ENCODE results near the gene NRP1. TPM values are rescaled to one million over a fixed set of nuclear protein-coding genes. Genes with fewer than 3 reads are reported as not detected.

Gene NRP1
- total RNA-seq, 1 experiment from 2014 or later, result 1.1 TPM

- in situ Hi-C loops (cut with HindIII; ENCODE audit: low pct_unique_long_range_greater_than_20kb, low sequenced_read_pairs), result no loop called here
- DNase-seq (ENCODE audit: low read depth, low spot score), result no peak
Observed at GRCh38 chr10:33162248-33162575, 172.3 kb downstream of the NRP1 start.

- no peak for DNase-seq (ENCODE audit: low read depth, low spot score)
Observed at GRCh38 chr10:33161550-33162247, 172.8 kb downstream of the NRP1 start.

GRCh38 chr10:33160151-33160550, 174.3 kb downstream of the NRP1 start:
- in situ Hi-C loops (cut with HindIII; ENCODE audit: low pct_unique_long_range_greater_than_20kb, low sequenced_read_pairs), result no loop called here
- DNase-seq (ENCODE audit: low read depth, low spot score), result no peak

More at GRCh38 chr10:33161550-33162247, 172.8 kb downstream of the NRP1 start:
- in situ Hi-C loops (cut with HindIII; ENCODE audit: low pct_unique_long_range_greater_than_20kb, low sequenced_read_pairs), result no loop called here

GRCh38 chr10:33157103-33157502, 177.4 kb downstream of the NRP1 start:
- no peak for DNase-seq (ENCODE audit: low read depth, low spot score)
- in situ Hi-C loops (cut with HindIII; ENCODE audit: low pct_unique_long_range_greater_than_20kb, low sequenced_read_pairs), result no loop called here

- in situ Hi-C loops (cut with HindIII; ENCODE audit: low pct_unique_long_range_greater_than_20kb, low sequenced_read_pairs), result no loop called here
Observed at GRCh38 chr10:33155720-33156638, 178.5 kb downstream of the NRP1 start.

GRCh38 chr10:33154590-33154989, 179.9 kb downstream of the NRP1 start:
- in situ Hi-C loops (cut with HindIII; ENCODE audit: low pct_unique_long_range_greater_than_20kb, low sequenced_read_pairs), result no loop called here
- no peak for DNase-seq (ENCODE audit: low read depth, low spot score)

More at GRCh38 chr10:33155720-33156638, 178.5 kb downstream of the NRP1 start:
- peak; percentile 66 for DNase-seq (ENCODE audit: low read depth, low spot score)

GRCh38 chr10:33153968-33154327, 180.5 kb downstream of the NRP1 start:
- in situ Hi-C loops (cut with HindIII; ENCODE audit: low pct_unique_long_range_greater_than_20kb, low sequenced_read_pairs), result no loop called here
- DNase-seq (ENCODE audit: low read depth, low spot score), result no peak

GRCh38 chr10:33153251-33153967, 181.1 kb downstream of the NRP1 start:
- no peak for DNase-seq (ENCODE audit: low read depth, low spot score)
- in situ Hi-C loops (cut with HindIII; ENCODE audit: low pct_unique_long_range_greater_than_20kb, low sequenced_read_pairs), result no loop called here

GRCh38 chr10:33152750-33153149, 181.7 kb downstream of the NRP1 start:
- DNase-seq (ENCODE audit: low read depth, low spot score), result no peak
- in situ Hi-C loops (cut with HindIII; ENCODE audit: low pct_unique_long_range_greater_than_20kb, low sequenced_read_pairs), result no loop called here

- in situ Hi-C loops (cut with HindIII; ENCODE audit: low pct_unique_long_range_greater_than_20kb, low sequenced_read_pairs), result no loop called here
- no peak for DNase-seq (ENCODE audit: low read depth, low spot score)
Observed at GRCh38 chr10:33152146-33152545, 182.3 kb downstream of the NRP1 start.

- in situ Hi-C loops (cut with HindIII; ENCODE audit: low pct_unique_long_range_greater_than_20kb, low sequenced_read_pairs), result no loop called here
- no peak for DNase-seq (ENCODE audit: low read depth, low spot score)
Observed at GRCh38 chr10:33151344-33151864, 183.1 kb downstream of the NRP1 start.

GRCh38 chr10:33150889-33151288, 183.6 kb downstream of the NRP1 start:
- no peak for DNase-seq (ENCODE audit: low read depth, low spot score)
- in situ Hi-C loops (cut with HindIII; ENCODE audit: low pct_unique_long_range_greater_than_20kb, low sequenced_read_pairs), result no loop called here

GRCh38 chr10:33150146-33150545, 184.3 kb downstream of the NRP1 start:
- no peak for DNase-seq (ENCODE audit: low read depth, low spot score)
- in situ Hi-C loops (cut with HindIII; ENCODE audit: low pct_unique_long_range_greater_than_20kb, low sequenced_read_pairs), result no loop called here

- in situ Hi-C loops (cut with HindIII; ENCODE audit: low pct_unique_long_range_greater_than_20kb, low sequenced_read_pairs), result no loop called here
- no peak for DNase-seq (ENCODE audit: low read depth, low spot score)
Observed at GRCh38 chr10:33147013-33147310, 187.5 kb downstream of the NRP1 start.

- DNase-seq (ENCODE audit: low read depth, low spot score), result no peak
- in situ Hi-C loops (cut with HindIII; ENCODE audit: low pct_unique_long_range_greater_than_20kb, low sequenced_read_pairs), result no loop called here
Observed at GRCh38 chr10:33146189-33147012, 188.1 kb downstream of the NRP1 start.

- in situ Hi-C loops (cut with HindIII; ENCODE audit: low pct_unique_long_range_greater_than_20kb, low sequenced_read_pairs), result no loop called here
- DNase-seq (ENCODE audit: low read depth, low spot score), result peak; percentile 93
Observed at GRCh38 chr10:33145451-33146188, 188.8 kb downstream of the NRP1 start.

GRCh38 chr10:33143160-33143728, 191.2 kb downstream of the NRP1 start:
- no peak for DNase-seq (ENCODE audit: low read depth, low spot score)
- in situ Hi-C loops (cut with HindIII; ENCODE audit: low pct_unique_long_range_greater_than_20kb, low sequenced_read_pairs), result no loop called here

All from SK-MEL-5 (cell line).